Fibroblast of skin of scalp (primary cell): ENCODE measurements around the gene PPP1R9B. TPM values are rescaled to one million over a fixed set of nuclear protein-coding genes. Genes with fewer than 3 reads are reported as not detected.

Experiments
- DNase-seq: peaks from one replicate; pipeline ENCODE4 v3.0.0-alpha.2; 2013
- polyA plus RNA-seq, 2 experiments: library from polyadenylated mRNA; unstranded; fragments of 120-200 nt; gene quantifications; one replicate each; pipeline ENCODE4 v1.2.1, GENCODE V29; 2013; ENCODE audit not compliant: insufficient read length in 2 of 2

PPP1R9B gene, protein sequence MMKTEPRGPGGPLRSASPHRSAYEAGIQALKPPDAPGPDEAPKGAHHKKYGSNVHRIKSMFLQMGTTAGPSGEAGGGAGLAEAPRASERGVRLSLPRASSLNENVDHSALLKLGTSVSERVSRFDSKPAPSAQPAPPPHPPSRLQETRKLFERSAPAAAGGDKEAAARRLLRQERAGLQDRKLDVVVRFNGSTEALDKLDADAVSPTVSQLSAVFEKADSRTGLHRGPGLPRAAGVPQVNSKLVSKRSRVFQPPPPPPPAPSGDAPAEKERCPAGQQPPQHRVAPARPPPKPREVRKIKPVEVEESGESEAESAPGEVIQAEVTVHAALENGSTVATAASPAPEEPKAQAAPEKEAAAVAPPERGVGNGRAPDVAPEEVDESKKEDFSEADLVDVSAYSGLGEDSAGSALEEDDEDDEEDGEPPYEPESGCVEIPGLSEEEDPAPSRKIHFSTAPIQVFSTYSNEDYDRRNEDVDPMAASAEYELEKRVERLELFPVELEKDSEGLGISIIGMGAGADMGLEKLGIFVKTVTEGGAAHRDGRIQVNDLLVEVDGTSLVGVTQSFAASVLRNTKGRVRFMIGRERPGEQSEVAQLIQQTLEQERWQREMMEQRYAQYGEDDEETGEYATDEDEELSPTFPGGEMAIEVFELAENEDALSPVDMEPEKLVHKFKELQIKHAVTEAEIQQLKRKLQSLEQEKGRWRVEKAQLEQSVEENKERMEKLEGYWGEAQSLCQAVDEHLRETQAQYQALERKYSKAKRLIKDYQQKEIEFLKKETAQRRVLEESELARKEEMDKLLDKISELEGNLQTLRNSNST
- 66.7 TPM for polyA plus RNA-seq (2013, experiment 1 of 2; ENCODE audit: insufficient read length)
- 63.6 TPM for polyA plus RNA-seq (2013, experiment 2 of 2; ENCODE audit: insufficient read length)

DNA sequence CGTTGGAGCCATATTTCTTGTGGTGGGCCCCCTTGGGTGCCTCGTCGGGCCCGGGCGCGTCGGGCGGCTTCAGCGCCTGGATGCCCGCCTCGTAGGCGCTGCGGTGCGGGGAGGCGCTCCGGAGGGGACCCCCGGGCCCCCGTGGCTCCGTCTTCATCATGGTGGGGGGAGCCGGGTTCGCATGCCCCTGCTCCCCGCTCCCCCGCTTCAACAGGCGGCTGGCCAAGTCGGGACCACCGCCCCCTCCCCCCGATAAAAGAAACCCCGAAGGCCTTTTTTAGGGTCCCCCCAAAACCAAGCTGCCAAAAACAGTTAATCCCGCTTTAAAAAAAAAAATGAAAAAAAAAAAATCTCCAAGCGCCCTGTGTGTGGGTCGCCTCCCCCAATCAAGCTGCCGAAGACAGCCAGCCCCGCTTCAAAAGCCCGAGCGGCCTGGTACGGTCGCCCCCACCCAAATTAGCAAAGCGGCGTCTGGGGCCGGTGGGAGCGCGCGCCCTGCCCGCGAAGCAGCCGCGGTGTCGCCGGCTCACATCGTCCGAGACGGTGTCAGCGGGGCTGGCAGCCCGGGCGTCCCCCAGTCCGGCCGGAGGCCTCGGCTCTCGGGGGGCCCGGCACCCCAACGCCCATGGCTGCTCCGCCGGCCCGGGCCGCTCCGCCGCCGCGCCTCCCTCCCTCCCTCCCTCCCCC, at the start of gene PPP1R9B:
Gene PPP1R9B (minus strand): TSS at position 324 of the 687 bp plus-strand sequence. CDS start 164 bp downstream, at position 160.
- no peak for DNase-seq

GRCh38 chr17:50199803-50200456, 49.5 kb upstream of the PPP1R9B start:
- peak; percentile 95 for DNase-seq

DNA sequence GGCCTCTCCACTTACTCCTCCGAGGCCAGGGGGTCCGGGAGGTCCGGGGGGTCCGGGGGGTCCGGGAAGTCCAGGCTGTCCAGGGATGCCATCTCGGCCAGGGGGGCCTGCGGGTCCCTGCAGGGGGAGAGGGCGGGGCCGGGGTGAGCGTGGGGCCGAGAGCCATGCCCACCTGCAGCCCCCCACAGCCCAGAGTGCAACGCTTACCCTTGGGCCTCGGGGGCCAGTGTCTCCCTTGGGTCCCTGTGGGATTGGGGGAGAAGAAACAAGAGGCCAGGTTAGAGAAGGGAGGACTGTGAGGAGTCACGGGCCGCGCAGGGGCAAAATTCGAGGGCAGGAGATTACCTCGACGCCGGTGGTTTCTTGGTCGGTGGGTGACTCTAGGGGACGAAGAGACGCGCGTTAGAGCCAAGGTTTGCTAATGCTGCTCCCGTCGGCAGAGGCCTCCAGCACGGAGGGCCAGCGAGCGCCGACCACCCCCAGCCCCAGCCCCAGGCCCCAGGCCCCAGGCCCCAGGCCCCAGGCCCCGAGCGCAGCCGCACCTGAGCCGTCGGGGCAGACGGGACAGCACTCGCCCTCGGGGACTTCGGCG, 48.8 kb upstream of the PPP1R9B start:
- peak; percentile 77 for DNase-seq

- peak; percentile 71 for DNase-seq
Observed at GRCh38 chr17:50198026-50198669, 47.7 kb upstream of the PPP1R9B start.

GRCh38 chr17:50196826-50197225, 46.3 kb upstream of the PPP1R9B start:
- peak; percentile 93 for DNase-seq

- peak; percentile 70 for DNase-seq
Observed at GRCh38 chr17:50196036-50196435, 45.6 kb upstream of the PPP1R9B start.

DNA sequence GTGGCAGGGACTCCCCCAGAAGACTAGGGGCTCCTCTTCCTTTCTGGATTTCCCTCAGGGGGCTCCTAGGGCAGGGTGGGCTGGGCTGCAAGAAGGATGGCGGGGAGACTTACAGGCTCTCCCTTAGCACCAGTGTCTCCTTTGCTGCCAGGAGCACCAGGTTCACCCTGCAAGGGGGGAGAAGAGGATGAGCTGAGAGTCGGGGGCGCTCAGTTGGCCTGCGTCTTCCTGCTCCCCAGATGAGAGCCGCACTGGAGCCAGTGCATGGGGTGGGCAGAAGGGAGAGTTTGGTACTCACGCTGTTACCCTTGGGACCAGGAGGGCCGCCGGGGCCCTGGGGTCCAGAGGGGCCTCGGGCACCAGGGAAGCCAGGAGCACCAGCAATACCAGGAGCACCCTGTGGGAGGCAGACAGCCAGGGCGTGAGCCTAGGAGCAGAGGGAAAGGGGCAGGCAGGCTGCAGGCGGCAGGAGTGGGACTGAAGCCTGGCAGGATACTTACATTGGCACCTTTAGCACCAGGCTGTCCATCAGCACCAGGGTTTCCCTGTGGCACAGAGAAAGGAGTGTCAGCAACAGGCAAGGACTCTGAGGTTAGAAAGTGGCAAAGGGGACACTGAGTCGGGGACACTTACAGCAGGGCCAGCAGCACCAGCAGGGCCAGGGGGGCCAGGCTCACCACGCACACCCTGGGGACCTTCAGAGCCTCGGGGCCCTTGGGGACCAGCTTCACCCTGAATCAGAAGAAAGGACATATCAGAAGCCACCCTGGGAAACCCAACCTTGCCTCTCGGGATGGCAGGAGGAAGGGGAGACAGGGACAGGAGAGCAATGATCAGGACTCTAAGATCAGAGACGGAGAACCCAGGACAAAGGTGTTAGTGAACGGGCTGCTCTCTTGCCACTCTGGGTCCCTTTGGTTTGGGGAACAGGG, 44.7 kb upstream of the PPP1R9B start:
- peak; percentile 91 for DNase-seq

DNA sequence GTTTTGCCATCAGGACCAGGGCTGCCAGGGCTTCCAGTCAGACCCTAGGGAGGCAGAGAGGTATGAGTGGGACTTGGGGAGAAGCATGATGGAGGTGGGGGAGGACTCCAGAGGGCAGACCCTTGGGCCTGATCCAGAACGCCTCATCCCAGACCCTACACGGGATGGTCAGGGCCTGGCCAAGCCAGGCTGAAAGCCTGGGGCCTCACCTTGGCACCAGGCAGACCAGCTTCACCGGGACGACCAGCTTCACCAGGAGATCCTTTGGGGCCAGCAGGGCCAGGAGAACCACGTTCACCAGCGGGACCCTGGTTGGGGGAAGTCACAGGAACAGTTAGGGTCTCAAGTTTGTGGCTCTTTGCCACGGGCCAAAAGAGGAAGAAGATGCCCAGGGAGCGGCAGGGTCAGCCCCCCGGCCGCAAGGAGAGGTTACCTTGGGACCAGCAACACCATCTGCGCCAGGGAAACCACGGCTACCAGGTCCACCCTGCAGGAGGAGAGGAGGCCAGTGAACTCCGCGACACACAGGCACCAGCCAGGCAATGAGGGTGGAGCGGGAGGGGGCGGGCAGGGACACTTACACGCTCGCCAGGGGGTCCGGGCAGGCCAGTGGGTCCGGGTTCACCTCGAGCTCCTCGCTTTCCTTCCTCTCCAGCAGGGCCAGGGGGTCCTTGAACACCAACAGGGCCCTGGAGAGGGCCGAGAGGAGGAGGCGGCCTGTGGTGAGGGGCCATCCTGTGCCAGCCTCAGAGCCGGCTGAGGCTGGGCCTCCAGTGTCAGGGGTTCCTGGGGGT, 43.9 kb upstream of the PPP1R9B start:
- DNase-seq, result peak; percentile 77

GRCh38 chr17:50192618-50193291, 42.3 kb upstream of the PPP1R9B start:
- DNase-seq, result peak; percentile 84

DNA sequence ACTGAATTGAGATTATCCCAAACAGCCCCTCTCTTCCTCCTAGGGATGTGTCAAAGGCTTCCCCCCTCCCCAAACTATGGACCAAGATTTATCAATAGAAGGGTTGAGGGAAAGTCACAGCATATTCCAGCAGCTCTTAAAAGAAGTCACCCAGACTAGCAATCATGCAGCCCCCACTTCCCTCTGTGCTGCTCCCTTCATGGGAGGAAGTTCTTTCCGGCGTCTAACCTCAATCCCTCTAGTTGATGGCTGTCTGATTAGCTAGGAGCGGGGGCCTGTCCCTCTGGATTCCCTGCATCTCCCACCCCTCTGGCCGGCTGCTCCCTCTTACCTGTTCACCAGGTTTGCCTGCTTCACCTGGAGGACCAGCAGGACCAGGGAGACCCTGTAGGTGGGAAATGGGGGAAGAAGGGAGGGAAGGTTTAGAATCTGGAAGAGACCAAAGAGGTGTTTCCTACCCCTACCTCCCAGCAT, 41.7 kb upstream of the PPP1R9B start:
- DNase-seq, result no peak

GRCh38 chr17:50191359-50192143, 41.1 kb upstream of the PPP1R9B start:
- peak; percentile 89 for DNase-seq

- peak; percentile 92 for DNase-seq
Observed at GRCh38 chr17:50190603-50191358, 40.3 kb upstream of the PPP1R9B start.

- DNase-seq, result peak; percentile 93
Observed at GRCh38 chr17:50190293-50190602, 39.8 kb upstream of the PPP1R9B start.

DNA sequence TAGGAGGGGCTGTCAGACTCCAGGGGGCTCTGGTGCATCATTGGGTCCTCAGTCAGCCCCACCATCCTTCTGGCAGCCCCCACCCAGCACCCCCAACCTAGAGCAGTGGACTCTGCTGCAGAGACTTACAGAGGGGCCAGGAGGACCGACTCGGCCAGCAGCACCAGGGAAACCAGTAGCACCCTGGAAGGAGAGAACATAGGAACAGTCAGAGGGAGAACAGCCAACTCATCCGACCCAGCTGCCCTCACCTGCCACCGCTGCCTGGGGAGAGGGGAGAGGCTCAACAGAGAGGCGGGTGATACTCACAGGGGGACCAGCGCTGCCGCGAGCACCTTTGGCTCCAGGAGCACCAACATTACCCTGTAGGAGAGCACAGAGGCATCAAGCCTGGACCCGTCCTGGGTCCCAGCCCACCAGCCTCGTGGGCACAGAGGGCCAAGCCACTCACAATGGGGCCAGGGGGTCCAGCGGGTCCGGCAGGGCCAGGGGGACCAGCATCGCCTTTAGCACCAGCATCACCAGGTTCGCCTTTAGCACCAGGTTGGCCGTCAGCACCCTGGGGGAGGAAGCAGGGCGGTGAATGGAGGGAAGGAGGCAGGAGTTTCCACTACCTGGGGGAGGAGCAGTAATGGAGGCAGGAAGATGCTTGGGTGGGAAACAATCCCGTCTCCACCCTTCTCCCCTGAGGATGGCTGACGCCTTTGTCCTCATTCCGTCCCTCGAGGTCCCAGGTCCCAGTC, 39.2 kb upstream of the PPP1R9B start:
- peak; percentile 92 for DNase-seq

- peak; percentile 91 for DNase-seq
Observed at GRCh38 chr17:50188921-50189549, 38.6 kb upstream of the PPP1R9B start.

GRCh38 chr17:50188531-50188920, 38.0 kb upstream of the PPP1R9B start:
- no peak for DNase-seq
